HG03432 (cell line): Measurements from ENCODE around the gene ADAMTS8.

ENCODE experiments used
- ATAC-seq: cut with Tn5 transposase; IDR thresholded peaks from one replicate; pipeline ENCODE4 v1.9.1; 2021; ENCODE audit warnings: mild to moderate bottlenecking, moderate library complexity; ENCODE audit not compliant: unreplicated experiment

The ADAMTS8 gene

GRCh38 chr11:130421697-130422096 is 6.7 kb downstream of the ADAMTS8 start:
- no peak for ATAC-seq

- ATAC-seq: no peak
Observed at GRCh38 chr11:130421199-130421585, 7.2 kb downstream of the ADAMTS8 start.

- no peak for ATAC-seq
Observed at GRCh38 chr11:130420478-130421198, 7.8 kb downstream of the ADAMTS8 start.

GRCh38 chr11:130418756-130419155 is 9.7 kb downstream of the ADAMTS8 start:
- no peak for ATAC-seq

GRCh38 chr11:130418210-130418609 is 10.2 kb downstream of the ADAMTS8 start:
- no peak for ATAC-seq

GRCh38 chr11:130416906-130417305 is 11.5 kb downstream of the ADAMTS8 start:
- ATAC-seq: no peak

- ATAC-seq: no peak
Observed at GRCh38 chr11:130416530-130416882, 11.9 kb downstream of the ADAMTS8 start.

GRCh38 chr11:130415731-130416529 is 12.5 kb downstream of the ADAMTS8 start:
- no peak for ATAC-seq

GRCh38 chr11:130414107-130415080 is 14.0 kb downstream of the ADAMTS8 start:
- ATAC-seq: no peak

GRCh38 chr11:130413405-130414106 is 14.9 kb downstream of the ADAMTS8 start:
- ATAC-seq: no peak

GRCh38 chr11:130411223-130411622 is 17.2 kb downstream of the ADAMTS8 start:
- no peak for ATAC-seq

- no peak for ATAC-seq
Observed at GRCh38 chr11:130409594-130410388, 18.6 kb downstream of the ADAMTS8 start.

- ATAC-seq: no peak
Observed at GRCh38 chr11:130408901-130409300, 19.5 kb downstream of the ADAMTS8 start.

GRCh38 chr11:130408401-130408890 is 20.0 kb downstream of the ADAMTS8 start:
- ATAC-seq: no peak

- ATAC-seq: no peak
Observed at GRCh38 chr11:130407978-130408377, 20.4 kb downstream of the ADAMTS8 start.

- no peak for ATAC-seq
Observed at GRCh38 chr11:130405428-130405827, 23.0 kb downstream of the ADAMTS8 start.

- no peak for ATAC-seq
Observed at GRCh38 chr11:130404727-130405126, 23.7 kb downstream of the ADAMTS8 start.

GRCh38 chr11:130403967-130404366 is 24.4 kb downstream of the ADAMTS8 start:
- ATAC-seq: no peak

GRCh38 chr11:130403271-130403804 is 25.1 kb downstream of the ADAMTS8 start:
- no peak for ATAC-seq
